NCI-H2227 (cell line): Measurements from ENCODE around the gene LRRTM1.

Experiments
- DNase-seq: peaks from one replicate; lab custom pipeline; 2025; ENCODE audit not compliant: unreplicated experiment; lab: John Stamatoyannopoulos, UW

Gene LRRTM1

GRCh38 chr2:80302314-80303005 is 2.1 kb downstream of the LRRTM1 start:
- DNase-seq, result no peak

GRCh38 chr2:80302001-80302313 is 2.6 kb downstream of the LRRTM1 start:
- no peak for DNase-seq

- no peak for DNase-seq
Measured at GRCh38 chr2:80300954-80301353, 3.6 kb downstream of the LRRTM1 start.

- no peak for DNase-seq
Measured at GRCh38 chr2:80300346-80300745, 4.2 kb downstream of the LRRTM1 start.

- DNase-seq, result no peak
Measured at GRCh38 chr2:80299661-80300060, 4.9 kb downstream of the LRRTM1 start.

GRCh38 chr2:80298954-80299353 is 5.6 kb downstream of the LRRTM1 start:
- no peak for DNase-seq

GRCh38 chr2:80293039-80293438 is 11.5 kb downstream of the LRRTM1 start:
- DNase-seq, result no peak

GRCh38 chr2:80292474-80292873 is 12.1 kb downstream of the LRRTM1 start:
- no peak for DNase-seq

- no peak for DNase-seq
Measured at GRCh38 chr2:80291656-80292055, 12.9 kb downstream of the LRRTM1 start.

- DNase-seq, result peak; percentile 15
Measured at GRCh38 chr2:80288576-80288975, 16.0 kb downstream of the LRRTM1 start.

GRCh38 chr2:80281049-80281448 is 23.5 kb downstream of the LRRTM1 start:
- DNase-seq, result peak; percentile 36

GRCh38 chr2:80280598-80280997 is 24.0 kb downstream of the LRRTM1 start:
- DNase-seq, result no peak

GRCh38 chr2:80269806-80270205 is 34.7 kb downstream of the LRRTM1 start:
- no peak for DNase-seq

GRCh38 chr2:80266231-80266630 is 38.3 kb downstream of the LRRTM1 start:
- DNase-seq, result no peak

- no peak for DNase-seq
Measured at GRCh38 chr2:80259292-80259691, 45.3 kb downstream of the LRRTM1 start.

GRCh38 chr2:80258793-80259192 is 45.8 kb downstream of the LRRTM1 start:
- DNase-seq, result no peak

- DNase-seq, result no peak
Measured at GRCh38 chr2:80258341-80258740, 46.2 kb downstream of the LRRTM1 start.

GRCh38 chr2:80257450-80257849 is 47.1 kb downstream of the LRRTM1 start:
- DNase-seq, result no peak

- no peak for DNase-seq
Measured at GRCh38 chr2:80256782-80257167, 47.8 kb downstream of the LRRTM1 start.

- peak; percentile 12 for DNase-seq
Measured at GRCh38 chr2:80255918-80256781, 48.4 kb downstream of the LRRTM1 start.

- DNase-seq, result no peak
Measured at GRCh38 chr2:80252294-80252986, 52.1 kb downstream of the LRRTM1 start.
